ENCODE data around the gene SLC25A6. TPM values are rescaled to one million over a fixed set of nuclear protein-coding genes. Genes with fewer than 3 reads are reported as not detected.

The SLC25A6 gene
- total and polyA plus RNA-seq, 2 experiments from 2014 or later = 370 to 592 TPM

DNA sequence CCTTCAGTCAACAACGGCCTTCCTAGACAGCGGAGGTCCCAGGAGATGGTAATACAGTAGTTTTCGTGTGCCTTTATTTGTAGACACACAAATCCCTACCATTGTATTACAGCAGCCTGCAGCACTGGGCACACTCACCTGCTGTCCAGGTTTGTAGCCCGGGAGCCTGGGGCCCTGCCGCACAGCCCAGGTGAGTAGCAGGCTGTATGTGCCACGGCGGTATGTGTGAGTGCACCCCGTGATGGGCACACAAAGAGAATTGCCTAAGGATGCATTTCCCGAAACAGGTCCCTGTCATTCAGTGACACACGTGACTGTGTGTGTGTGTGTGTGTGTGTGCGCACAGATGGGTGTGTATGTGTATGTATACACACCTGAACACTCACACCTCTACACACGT is 8.1 kb upstream of the SLC25A6 start:
- H3K27ac ChIP-seq = no peak overlapping the region
- no peak for TF ChIP-seq CTCF (IDR thresholded peaks at IDR 0.05; ENCODE audit: low read depth, low read length)
- peaks cover 14% of the 10 kb centered on the region for H3K36me3 ChIP-seq
- H3K4me1 ChIP-seq (ENCODE audit: low read depth) = no peaks in the 10 kb centered on the region
- H3K4me3 ChIP-seq = no peak overlapping the region
- H3K9me3 ChIP-seq (ENCODE audit: low read depth) = no peaks in the 10 kb centered on the region
- no peak for DNase-seq (ENCODE audit: low read depth in 1 of 2, low spot score in 1 of 2)
- no peaks in the 10 kb centered on the region for H3K27me3 ChIP-seq

- Histone ChIP-seq H3K4me3 (no peak overlapping the region), H3K27ac (no peak overlapping the region), H3K27me3 (no peaks in the 10 kb centered on the region), H3K36me3 (peaks cover 8% of the 10 kb centered on the region), H3K9me3 (ENCODE audit: low read depth) (no peaks in the 10 kb centered on the region), H3K4me1 (ENCODE audit: low read depth) (no peaks in the 10 kb centered on the region)
- peak in 1 of 2 donors; percentile 34 for DNase-seq (ENCODE audit: low read depth in 1 of 2, low spot score in 1 of 2)
- TF ChIP-seq CTCF (IDR thresholded peaks at IDR 0.05; ENCODE audit: low read depth, low read length) = no peak
Observed at GRCh38 chrX:1398431-1399340, 6.8 kb upstream of the SLC25A6 start.

DNA sequence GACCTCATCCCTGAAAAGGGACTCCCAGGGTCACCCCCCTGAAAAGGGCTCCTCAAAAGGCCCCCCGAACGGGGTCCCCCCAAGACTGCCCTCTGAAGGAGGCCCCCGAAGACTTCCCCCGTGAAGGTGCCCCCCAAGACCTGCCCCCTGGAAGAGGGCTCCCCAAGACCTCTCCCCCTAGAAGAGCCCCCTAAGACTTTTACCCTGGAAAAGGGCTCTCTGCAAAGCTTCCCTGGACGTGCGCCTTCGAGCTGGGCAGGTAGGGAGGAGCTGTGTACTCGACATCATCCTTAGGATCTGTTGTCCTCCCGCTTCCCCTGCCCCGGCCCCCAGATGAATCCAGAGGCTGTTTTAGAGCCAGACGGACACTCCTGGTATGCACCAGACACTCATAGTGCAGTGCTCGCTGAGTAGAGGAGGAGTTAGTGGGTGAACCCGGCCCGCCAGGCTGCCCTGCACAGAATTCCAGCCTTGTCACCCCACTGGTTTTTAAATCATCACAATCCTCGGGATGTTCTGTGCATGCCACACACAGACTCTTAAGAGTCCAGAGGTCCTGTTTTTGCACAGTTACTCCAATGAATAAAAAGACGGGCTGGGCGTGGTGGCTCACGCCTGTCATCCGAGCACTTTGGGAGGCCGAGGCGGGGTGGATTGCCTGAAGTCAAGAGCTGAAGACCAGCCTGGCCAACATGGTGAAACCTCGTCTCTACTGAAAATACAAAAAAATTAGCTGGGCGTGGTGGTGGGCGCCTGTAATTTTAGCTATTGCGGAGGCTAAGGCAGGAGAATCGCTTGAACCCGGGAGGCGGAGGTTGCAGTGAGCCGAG is 5.7 kb upstream of the SLC25A6 start:
- no peak for TF ChIP-seq CTCF (IDR thresholded peaks at IDR 0.05; ENCODE audit: low read depth, low read length)
- no peak for DNase-seq (ENCODE audit: low read depth in 1 of 2, low spot score in 1 of 2)

GRCh38 chrX:1397001-1397400 is 5.1 kb upstream of the SLC25A6 start:
- DNase-seq (ENCODE audit: low read depth in 1 of 2, low spot score in 1 of 2) = no peak

More for the DNA sequence above, 5.7 kb upstream of the SLC25A6 start:
- H3K27ac ChIP-seq = no peak overlapping the region
- H3K4me1 ChIP-seq (ENCODE audit: low read depth) = no peaks in the 10 kb centered on the region
- H3K9me3 ChIP-seq (ENCODE audit: low read depth) = no peaks in the 10 kb centered on the region
- no peaks in the 10 kb centered on the region for H3K36me3 ChIP-seq
- H3K4me3 ChIP-seq = no peak overlapping the region
- H3K27me3 ChIP-seq = no peaks in the 10 kb centered on the region

More at GRCh38 chrX:1397001-1397400, 5.1 kb upstream of the SLC25A6 start:
- no peak for TF ChIP-seq CTCF (IDR thresholded peaks at IDR 0.05; ENCODE audit: low read depth, low read length)
- Histone ChIP-seq H3K27ac (no peak overlapping the region), H3K36me3 (no peaks in the 10 kb centered on the region), H3K27me3 (no peaks in the 10 kb centered on the region), H3K4me1 (ENCODE audit: low read depth) (no peaks in the 10 kb centered on the region), H3K4me3 (no peak overlapping the region), H3K9me3 (ENCODE audit: low read depth) (no peaks in the 10 kb centered on the region)
